ENCODE measurements around the gene MPZL1.

DNA sequence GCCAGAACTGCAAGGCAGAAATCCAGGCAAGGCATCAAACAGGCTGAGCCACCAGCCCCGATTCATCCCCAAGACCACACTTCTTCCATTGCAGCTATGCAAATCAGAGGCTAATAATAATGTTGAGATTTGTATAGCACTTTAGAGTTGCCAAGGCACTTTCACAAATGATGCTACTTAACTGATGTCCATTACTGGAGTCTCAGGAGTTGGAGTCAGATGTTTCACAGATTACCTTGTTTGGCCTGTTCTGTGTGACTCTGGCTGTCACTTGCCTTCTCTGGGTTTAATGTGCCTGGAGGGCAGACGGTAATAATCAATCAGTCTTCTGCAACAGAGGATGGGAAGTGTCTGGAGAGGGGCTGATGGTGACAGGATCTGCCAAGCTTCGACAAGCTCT, 40.8 kb upstream of the MPZL1 start:
- TF ChIP-seq, protein P1, sequence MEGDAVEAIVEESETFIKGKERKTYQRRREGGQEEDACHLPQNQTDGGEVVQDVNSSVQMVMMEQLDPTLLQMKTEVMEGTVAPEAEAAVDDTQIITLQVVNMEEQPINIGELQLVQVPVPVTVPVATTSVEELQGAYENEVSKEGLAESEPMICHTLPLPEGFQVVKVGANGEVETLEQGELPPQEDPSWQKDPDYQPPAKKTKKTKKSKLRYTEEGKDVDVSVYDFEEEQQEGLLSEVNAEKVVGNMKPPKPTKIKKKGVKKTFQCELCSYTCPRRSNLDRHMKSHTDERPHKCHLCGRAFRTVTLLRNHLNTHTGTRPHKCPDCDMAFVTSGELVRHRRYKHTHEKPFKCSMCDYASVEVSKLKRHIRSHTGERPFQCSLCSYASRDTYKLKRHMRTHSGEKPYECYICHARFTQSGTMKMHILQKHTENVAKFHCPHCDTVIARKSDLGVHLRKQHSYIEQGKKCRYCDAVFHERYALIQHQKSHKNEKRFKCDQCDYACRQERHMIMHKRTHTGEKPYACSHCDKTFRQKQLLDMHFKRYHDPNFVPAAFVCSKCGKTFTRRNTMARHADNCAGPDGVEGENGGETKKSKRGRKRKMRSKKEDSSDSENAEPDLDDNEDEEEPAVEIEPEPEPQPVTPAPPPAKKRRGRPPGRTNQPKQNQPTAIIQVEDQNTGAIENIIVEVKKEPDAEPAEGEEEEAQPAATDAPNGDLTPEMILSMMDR (IDR thresholded peaks at IDR 0.05; ENCODE audit: insufficient read depth, low read length): no peak
- TF ChIP-seq GABPA (IDR thresholded peaks at IDR 0.05; ENCODE audit: low read depth): no peak

Data from HL-60 (cell line).